ENCODE results near the gene C10orf95. TPM values are rescaled to one million over a fixed set of nuclear protein-coding genes. Genes with fewer than 3 reads are reported as not detected.

The C10orf95 gene
- total RNA-seq, 3 donors from 2014 or later (not counting 1 experiment from before 2014, with no cell fraction given) = 0.25 to 0.41 (median 0.35) TPM

DNA sequence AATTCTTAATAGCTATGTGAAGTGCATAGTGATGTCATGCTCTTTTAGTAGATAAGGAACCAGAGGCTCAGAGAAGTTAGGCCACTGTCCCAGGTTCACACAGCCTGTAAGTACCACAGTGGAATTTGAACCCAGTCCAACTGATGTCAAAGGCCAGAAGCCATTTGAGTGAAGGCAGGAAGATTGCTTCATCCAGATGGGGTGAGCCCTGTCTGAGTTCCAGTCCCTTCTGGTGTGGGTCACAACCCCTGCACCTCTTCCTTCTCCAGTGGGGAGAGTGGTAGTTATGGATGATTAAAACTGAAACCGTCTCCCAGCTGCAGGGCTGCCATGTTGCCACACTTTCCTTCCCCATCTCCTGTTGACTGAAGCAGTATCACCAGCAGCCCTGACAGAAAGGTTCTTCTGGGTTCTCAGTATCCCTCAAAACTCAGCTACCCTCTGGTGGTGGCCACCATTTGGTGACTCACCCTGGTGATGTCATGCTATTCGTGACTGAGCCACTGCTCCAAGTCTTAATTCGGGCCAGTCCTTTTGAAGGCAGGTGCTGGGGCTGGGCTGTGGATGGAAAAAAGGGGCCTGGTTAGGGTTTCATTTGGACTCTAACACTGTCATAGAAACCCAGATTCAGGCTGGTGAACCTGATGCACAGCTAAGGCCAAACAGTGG lies 1.5 kb upstream of the C10orf95 start:
- peaks cover 20 to 23% of the 10 kb centered on the region in 2 donors for H3K4me1 Mint-ChIP-seq
- peak overlapping the region; percentile 75 to 88 for H3K27ac Mint-ChIP-seq
- H3K36me3 Mint-ChIP-seq = no peaks in the 10 kb centered on the region
- 73% methylated on average over 3 of the region's 3 CpGs for WGBS (ENCODE audit: insufficient coverage)
- no peaks in the 10 kb centered on the region for H3K27me3 Mint-ChIP-seq (ENCODE audit: low read depth in 2 of 2)
- H3K9me3 Mint-ChIP-seq = no peaks in the 10 kb centered on the region
- Histone ChIP-seq H3K27me3 (ENCODE audit: control insufficient read depth, insufficient read depth, low read length) (no peaks in the 10 kb centered on the region), H3K27ac (ENCODE audit: low read length) (peak overlapping the region; percentile 19), H3K4me1 (ENCODE audit: control insufficient read depth, insufficient read depth, low read length) (peaks cover 29% of the 10 kb centered on the region), H3K9me3 (ENCODE audit: control insufficient read depth, insufficient read depth, low read length) (no peaks in the 10 kb centered on the region), H3K36me3 (ENCODE audit: control insufficient read depth, insufficient read depth, low read length) (peaks cover 14% of the 10 kb centered on the region), H3K4me3 (ENCODE audit: low read length) (no peak overlapping the region)
- peak in 1 of 2 donors; percentile 51 for DNase-seq
- no peak for ATAC-seq
- intact Hi-C loops (cut with micrococcal nuclease) = no loop called here
- peak overlapping the region; percentile 45 for H3K4me3 Mint-ChIP-seq
- TF ChIP-seq, protein P1, sequence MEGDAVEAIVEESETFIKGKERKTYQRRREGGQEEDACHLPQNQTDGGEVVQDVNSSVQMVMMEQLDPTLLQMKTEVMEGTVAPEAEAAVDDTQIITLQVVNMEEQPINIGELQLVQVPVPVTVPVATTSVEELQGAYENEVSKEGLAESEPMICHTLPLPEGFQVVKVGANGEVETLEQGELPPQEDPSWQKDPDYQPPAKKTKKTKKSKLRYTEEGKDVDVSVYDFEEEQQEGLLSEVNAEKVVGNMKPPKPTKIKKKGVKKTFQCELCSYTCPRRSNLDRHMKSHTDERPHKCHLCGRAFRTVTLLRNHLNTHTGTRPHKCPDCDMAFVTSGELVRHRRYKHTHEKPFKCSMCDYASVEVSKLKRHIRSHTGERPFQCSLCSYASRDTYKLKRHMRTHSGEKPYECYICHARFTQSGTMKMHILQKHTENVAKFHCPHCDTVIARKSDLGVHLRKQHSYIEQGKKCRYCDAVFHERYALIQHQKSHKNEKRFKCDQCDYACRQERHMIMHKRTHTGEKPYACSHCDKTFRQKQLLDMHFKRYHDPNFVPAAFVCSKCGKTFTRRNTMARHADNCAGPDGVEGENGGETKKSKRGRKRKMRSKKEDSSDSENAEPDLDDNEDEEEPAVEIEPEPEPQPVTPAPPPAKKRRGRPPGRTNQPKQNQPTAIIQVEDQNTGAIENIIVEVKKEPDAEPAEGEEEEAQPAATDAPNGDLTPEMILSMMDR (IDR thresholded peaks at IDR 0.05) = no peak

DNA sequence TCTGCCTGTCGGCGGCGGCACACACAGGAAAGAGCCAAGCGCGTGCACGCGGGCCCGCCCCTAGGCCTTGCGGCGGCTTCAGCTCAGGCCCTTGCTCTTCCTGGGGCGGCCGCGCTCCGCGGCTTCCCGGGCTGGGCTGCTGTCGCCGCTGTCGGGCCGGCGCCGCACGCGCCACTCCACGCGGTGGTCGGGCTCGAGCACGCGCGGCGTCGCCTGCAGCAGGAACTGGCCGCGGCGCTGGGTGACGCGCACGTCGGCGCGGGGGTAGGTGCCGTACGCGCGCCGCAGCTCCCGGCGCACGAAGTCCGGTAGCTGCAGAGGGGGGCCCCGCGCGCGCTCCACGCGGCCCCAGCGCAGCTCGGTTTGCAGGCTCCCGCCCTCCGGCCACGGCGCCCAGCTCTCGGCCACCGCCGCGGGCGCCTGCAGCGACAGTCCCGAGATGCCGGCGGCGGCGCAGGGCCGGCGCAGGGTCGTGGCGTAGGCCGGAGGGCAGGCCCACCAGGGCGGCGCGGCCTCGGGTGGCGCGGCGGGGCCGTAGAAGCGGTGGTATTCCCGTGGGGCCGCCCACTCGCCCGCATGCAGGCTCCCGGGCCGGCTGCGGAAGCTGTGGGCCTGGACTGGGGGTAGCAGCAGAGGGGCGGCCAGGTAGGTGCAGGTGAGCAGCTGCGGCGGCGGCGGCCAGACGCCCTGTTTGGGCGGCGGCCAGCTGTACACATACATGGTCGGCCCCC lies 804 bp downstream of the C10orf95 start:
- TF ChIP-seq, protein P1 (IDR thresholded peaks at IDR 0.05) = no peak
- DNase-seq = peak; percentile 86 to 97
- Mint-ChIP-seq H3K36me3 (no peaks in the 10 kb centered on the region), H3K27ac (peak overlapping the region; percentile 88 to 90), H3K27me3 (ENCODE audit: low read depth in 2 of 2) (no peaks in the 10 kb centered on the region), H3K9me3 (no peaks in the 10 kb centered on the region), H3K4me3 (peak overlapping the region; percentile 95), H3K4me1 (peaks cover 20 to 23% of the 10 kb centered on the region in 2 donors)
- Histone ChIP-seq H3K27ac (ENCODE audit: low read length) (peak overlapping the region; percentile 90), H3K4me3 (ENCODE audit: low read length) (peak overlapping the region; percentile 95), H3K9me3 (ENCODE audit: control insufficient read depth, insufficient read depth, low read length) (no peaks in the 10 kb centered on the region), H3K36me3 (ENCODE audit: control insufficient read depth, insufficient read depth, low read length) (peaks cover 8% of the 10 kb centered on the region), H3K27me3 (ENCODE audit: control insufficient read depth, insufficient read depth, low read length) (no peaks in the 10 kb centered on the region), H3K4me1 (ENCODE audit: control insufficient read depth, insufficient read depth, low read length) (peaks cover 29% of the 10 kb centered on the region)
- WGBS (ENCODE audit: insufficient coverage) = under 1% methylated on average over 104 of the region's 104 CpGs
- intact Hi-C loops (cut with micrococcal nuclease) = loop anchor here (1.0 kb wide), 2 partner anchors 11 to 298 kb away; partner anchors contain the start of gene NOLC1
- ATAC-seq = peak; percentile 81 to 95 (median 85)

DNA sequence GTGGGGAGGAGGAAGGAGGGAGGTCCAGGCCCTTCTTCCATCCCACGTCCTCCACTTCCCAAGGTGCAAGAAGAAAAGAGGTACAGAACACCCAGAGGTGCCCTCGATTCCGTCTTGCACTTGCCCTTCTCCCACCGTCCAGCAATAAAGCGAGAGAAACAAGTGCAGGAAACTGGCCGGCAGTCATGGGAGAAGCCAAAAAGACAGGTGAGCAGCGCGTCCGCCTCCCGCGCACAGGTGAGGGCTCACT lies 1.3 kb downstream of the C10orf95 start:
- H3K27ac ChIP-seq (ENCODE audit: low read length) = peak overlapping the region; percentile 90
- ATAC-seq (peak in 1 of 3 donors; percentile 11), DNase-seq (no peak)
- TF ChIP-seq, protein P1 (IDR thresholded peaks at IDR 0.05) = no peak
- Mint-ChIP-seq H3K9me3 (no peaks in the 10 kb centered on the region), H3K27ac (peak overlapping the region; percentile 88 to 90), H3K27me3 (ENCODE audit: low read depth in 2 of 2) (no peaks in the 10 kb centered on the region), H3K36me3 (no peaks in the 10 kb centered on the region), H3K4me3 (peak overlapping the region; percentile 95), H3K4me1 (peaks cover 20 to 23% of the 10 kb centered on the region in 2 donors)
- under 1% methylated on average over 11 of the region's 11 CpGs for WGBS (ENCODE audit: insufficient coverage)
- intact Hi-C loops (cut with micrococcal nuclease) = loop anchor here (1.0 kb wide), 2 partner anchors 11 to 298 kb away; partner anchors contain the start of gene NOLC1
- H3K4me3 ChIP-seq (ENCODE audit: low read length) = peak overlapping the region; percentile 95
- no peaks in the 10 kb centered on the region for H3K9me3 ChIP-seq (ENCODE audit: control insufficient read depth, insufficient read depth, low read length)
- peaks cover 5% of the 10 kb centered on the region for H3K36me3 ChIP-seq (ENCODE audit: control insufficient read depth, insufficient read depth, low read length)
- H3K27me3 ChIP-seq (ENCODE audit: control insufficient read depth, insufficient read depth, low read length) = no peaks in the 10 kb centered on the region
- peaks cover 29% of the 10 kb centered on the region for H3K4me1 ChIP-seq (ENCODE audit: control insufficient read depth, insufficient read depth, low read length)
